ENCODE measurements around the gene CD93.

CD93 gene

GRCh38 chr20:23083553-23084220, 2.4 kb downstream of the CD93 start:
- no peak for DNase-seq (ENCODE audit: low spot score)

- no peak for DNase-seq (ENCODE audit: low spot score)
Measured at GRCh38 chr20:23082846-23083552, 3.1 kb downstream of the CD93 start.

GRCh38 chr20:23081263-23081819, 4.8 kb downstream of the CD93 start:
- no peak for DNase-seq (ENCODE audit: low spot score)

GRCh38 chr20:23080521-23080920, 5.6 kb downstream of the CD93 start:
- DNase-seq (ENCODE audit: low spot score), result no peak

GRCh38 chr20:23079926-23080325, 6.2 kb downstream of the CD93 start:
- DNase-seq (ENCODE audit: low spot score), result no peak

- no peak for DNase-seq (ENCODE audit: low spot score)
Measured at GRCh38 chr20:23079016-23079351, 7.1 kb downstream of the CD93 start.

- DNase-seq (ENCODE audit: low spot score), result no peak
Measured at GRCh38 chr20:23078351-23079015, 7.6 kb downstream of the CD93 start.

GRCh38 chr20:23077277-23077676, 8.8 kb downstream of the CD93 start:
- no peak for DNase-seq (ENCODE audit: low spot score)

GRCh38 chr20:23074052-23074451, 12.1 kb downstream of the CD93 start:
- DNase-seq (ENCODE audit: low spot score), result no peak

GRCh38 chr20:23072892-23073586, 13.1 kb downstream of the CD93 start:
- DNase-seq (ENCODE audit: low spot score), result no peak

- no peak for DNase-seq (ENCODE audit: low spot score)
Measured at GRCh38 chr20:23071996-23072395, 14.1 kb downstream of the CD93 start.

- DNase-seq (ENCODE audit: low spot score), result no peak
Measured at GRCh38 chr20:23071398-23071797, 14.7 kb downstream of the CD93 start.

GRCh38 chr20:23069108-23069507, 17.0 kb downstream of the CD93 start:
- DNase-seq (ENCODE audit: low spot score), result no peak

- no peak for DNase-seq (ENCODE audit: low spot score)
Measured at GRCh38 chr20:23068283-23068682, 17.8 kb downstream of the CD93 start.

GRCh38 chr20:23066772-23067171, 19.4 kb downstream of the CD93 start:
- DNase-seq (ENCODE audit: low spot score), result no peak

- DNase-seq (ENCODE audit: low spot score), result no peak
Measured at GRCh38 chr20:23065266-23066201, 20.6 kb downstream of the CD93 start.

- DNase-seq (ENCODE audit: low spot score), result no peak
Measured at GRCh38 chr20:23063581-23063980, 22.5 kb downstream of the CD93 start.

GRCh38 chr20:23063168-23063567, 23.0 kb downstream of the CD93 start:
- DNase-seq (ENCODE audit: low spot score), result no peak

- DNase-seq (ENCODE audit: low spot score), result no peak
Measured at GRCh38 chr20:23062632-23063031, 23.5 kb downstream of the CD93 start.

- DNase-seq (ENCODE audit: low spot score), result no peak
Measured at GRCh38 chr20:23061734-23062561, 24.2 kb downstream of the CD93 start.

Measured in CD4-positive, alpha-beta T cell treated with Interleukin-15 for 4 hours (primary cell).